Measurements from ENCODE around the gene DNMBP. TPM values are rescaled to one million over a fixed set of nuclear protein-coding genes. Genes with fewer than 3 reads are reported as not detected.

DNMBP gene
- total and polyA plus RNA-seq, 2 donors (not counting 3 experiments of a cell fraction or from before 2014, with no cell fraction given), result 32.0 to 53.4 TPM

DNA sequence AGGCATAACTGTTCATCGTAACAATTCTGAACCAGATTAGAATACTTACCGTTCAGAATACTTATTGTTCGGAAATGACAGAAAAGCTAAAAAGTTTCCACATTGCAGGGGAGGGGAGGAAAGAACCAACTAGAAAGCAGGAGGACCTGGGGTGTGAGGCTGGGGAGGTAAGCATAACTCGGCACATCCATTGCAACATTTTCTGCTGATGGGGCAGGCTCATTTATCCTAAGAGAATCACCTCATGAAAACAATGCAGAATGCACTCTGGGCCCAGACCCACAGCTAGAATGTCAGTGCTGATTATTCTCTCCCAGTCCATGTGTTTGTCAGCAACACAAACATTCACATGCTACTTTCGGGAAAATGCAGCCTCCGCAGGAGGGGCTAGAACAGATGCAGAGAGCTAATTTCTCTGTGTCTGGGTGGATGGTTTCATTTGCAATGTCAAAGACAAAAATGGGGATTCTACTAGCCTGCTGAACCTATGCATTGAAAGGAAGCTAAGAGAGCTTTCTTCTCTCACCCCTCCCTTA is 9.6 kb downstream of the DNMBP start:
- no peak overlapping the region for H3K9ac ChIP-seq (replicated peaks; ENCODE audit: extremely low read depth, insufficient read depth, low read length)
- no peak for TF ChIP-seq POLR2AphosphoS5 (IDR thresholded peaks at IDR 0.05; ENCODE audit: insufficient read depth, low read depth, low read length)
- no peak for TF ChIP-seq GATA2 (IDR thresholded peaks at IDR 0.05; ENCODE audit: insufficient read depth, insufficient read length, low read depth, low read length)
- TF ChIP-seq, protein P1, sequence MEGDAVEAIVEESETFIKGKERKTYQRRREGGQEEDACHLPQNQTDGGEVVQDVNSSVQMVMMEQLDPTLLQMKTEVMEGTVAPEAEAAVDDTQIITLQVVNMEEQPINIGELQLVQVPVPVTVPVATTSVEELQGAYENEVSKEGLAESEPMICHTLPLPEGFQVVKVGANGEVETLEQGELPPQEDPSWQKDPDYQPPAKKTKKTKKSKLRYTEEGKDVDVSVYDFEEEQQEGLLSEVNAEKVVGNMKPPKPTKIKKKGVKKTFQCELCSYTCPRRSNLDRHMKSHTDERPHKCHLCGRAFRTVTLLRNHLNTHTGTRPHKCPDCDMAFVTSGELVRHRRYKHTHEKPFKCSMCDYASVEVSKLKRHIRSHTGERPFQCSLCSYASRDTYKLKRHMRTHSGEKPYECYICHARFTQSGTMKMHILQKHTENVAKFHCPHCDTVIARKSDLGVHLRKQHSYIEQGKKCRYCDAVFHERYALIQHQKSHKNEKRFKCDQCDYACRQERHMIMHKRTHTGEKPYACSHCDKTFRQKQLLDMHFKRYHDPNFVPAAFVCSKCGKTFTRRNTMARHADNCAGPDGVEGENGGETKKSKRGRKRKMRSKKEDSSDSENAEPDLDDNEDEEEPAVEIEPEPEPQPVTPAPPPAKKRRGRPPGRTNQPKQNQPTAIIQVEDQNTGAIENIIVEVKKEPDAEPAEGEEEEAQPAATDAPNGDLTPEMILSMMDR (IDR thresholded peaks at IDR 0.05; ENCODE audit: extremely low read depth in 1 of 2, insufficient read depth in 1 of 2, low read depth in 1 of 2, low read length in 2 of 2), result no peak
- TF ChIP-seq EZH2 (IDR thresholded peaks at IDR 0.05; ENCODE audit: borderline replicate concordance, low read depth, low read length, severe bottlenecking), result no peak
- TF ChIP-seq POLR2A (IDR thresholded peaks at IDR 0.05; ENCODE audit: low read depth, low read length), result no peak
- TF ChIP-seq MYC (IDR thresholded peaks at IDR 0.05; ENCODE audit: low read depth, low read length), result no peak
- TF ChIP-seq FOS (IDR thresholded peaks at IDR 0.05; ENCODE audit: borderline replicate concordance, insufficient read depth, low read length), result no peak
- no peak for TF ChIP-seq JUN (IDR thresholded peaks at IDR 0.05; ENCODE audit: borderline replicate concordance, insufficient read depth, insufficient read length, low read depth)
- TF ChIP-seq, protein P2, sequence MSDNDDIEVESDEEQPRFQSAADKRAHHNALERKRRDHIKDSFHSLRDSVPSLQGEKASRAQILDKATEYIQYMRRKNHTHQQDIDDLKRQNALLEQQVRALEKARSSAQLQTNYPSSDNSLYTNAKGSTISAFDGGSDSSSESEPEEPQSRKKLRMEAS (IDR thresholded peaks at IDR 0.05; ENCODE audit: insufficient read depth, insufficient read length), result no peak
- no peak overlapping the region for H2AFZ ChIP-seq (ENCODE audit: low read depth, low read length)
- no peak overlapping the region for H3K4me3 ChIP-seq (replicated peaks in 1 of 3; ENCODE audit: insufficient read depth in 1 of 3, low read depth in 1 of 3, low read length in 3 of 3)
- peaks cover 8% of the 10 kb centered on the region for H4K20me1 ChIP-seq (replicated peaks; ENCODE audit: control insufficient read depth, extremely low read depth, insufficient read depth, low read length)
- H3K36me3 ChIP-seq (ENCODE audit: control insufficient read depth in 2 of 2, extremely low read depth in 1 of 2, insufficient read depth in 2 of 2, low read length in 2 of 2), result peaks cover 0 to 7% of the 10 kb centered on the region in 2 experiments
- ChIA-PET POLR2A (no interaction called here), CTCF (interaction anchor here (0.8 to 2.7 kb wide), 6 partner anchors 10 to 154 kb away, joined by 3 to 10 read pairs (median 4); partner anchors contain the start of gene DNMBP)
- H3K9me1 ChIP-seq (replicated peaks; ENCODE audit: control insufficient read depth, extremely low read depth, insufficient read depth, low read length), result no peaks in the 10 kb centered on the region
- no peak overlapping the region for H3K27ac ChIP-seq (ENCODE audit: insufficient read depth, low read depth, low read length)
- H3K4me1 ChIP-seq (ENCODE audit: control insufficient read depth, extremely low read depth, insufficient read depth, low read length), result peaks cover 57% of the 10 kb centered on the region
- FAIRE-seq, result no peak
- dilution Hi-C loops (cut with MboI; ENCODE audit: extremely low pct_ligation_motif_present, low sequenced_read_pairs) (no loop called here), intact Hi-C loops (cut with micrococcal nuclease) (no loop called here)
- peaks cover 98% of the 10 kb centered on the region for H3K79me2 ChIP-seq (ENCODE audit: control insufficient read depth, insufficient read depth, low read length)
- no peak overlapping the region for H3K4me2 ChIP-seq (ENCODE audit: insufficient read depth, low read length)
- no TSS peak for BruUV-seq (replicated peaks)
- no peaks in the 10 kb centered on the region for H3K9me3 ChIP-seq (replicated peaks; ENCODE audit: control insufficient read depth, insufficient read depth, low read length)
- no peak for DNase-seq (ENCODE audit: low read depth, low spot score)
- no peaks in the 10 kb centered on the region for H3K27me3 ChIP-seq (ENCODE audit: control insufficient read depth in 2 of 2, insufficient read depth in 2 of 2, low read length in 2 of 2)

Data from endothelial cell of umbilical vein (primary cell).